PC-3 (cell line): ENCODE data around the gene CHRNG. TPM values are rescaled to one million over a fixed set of nuclear protein-coding genes. Genes with fewer than 3 reads are reported as not detected.
"Not testable (repeated sequence)": the region's sequence is repeated elsewhere in the genome, so short reads cannot be mapped to it uniquely, and the experiment has no call there.

Source experiments
- ATAC-seq: fragments of 200-7000 bp; cut with Tn5 transposase; 2 replicates; pipeline ENCODE4 v1.9.1; 2020; ENCODE audit warnings: mild to moderate bottlenecking, moderate library complexity
- BruUV-seq: library from RNA; stranded (reverse); fragments of 400-500 nt; replicated peaks from 2 replicates; lab custom pipeline; 2021; lab: Mats Ljungman, UMichigan
- CTCF ChIA-PET: fragments of 300-600 bp; sonication (Branson Sonifier 250); formaldehyde crosslinking; loops from one replicate; lab custom pipeline; 2022; ENCODE audit warnings: antibody characterized with exemption; lab: Charles Lee
- POLR2A ChIA-PET: fragments of 300-600 bp; sonication (Branson Sonifier 250); formaldehyde crosslinking; loops from one replicate; lab custom pipeline; 2022; ENCODE audit warnings: antibody characterized with exemption; ENCODE audit not compliant: unreplicated experiment; lab: Charles Lee
- DNase-seq: peaks from one replicate; pipeline ENCODE4 v3.0.0-alpha.2; 2015
- H2AFZ ChIP-seq: fragments of 300-600 bp; sonication (generic); 2 replicates; pipeline ENCODE4 v1.6.0; 2016; ENCODE audit warnings: antibody characterized with exemption, low read length
- H3F3A ChIP-seq: fragments of 300-600 bp; sonication (generic); one replicate; pipeline ENCODE4 v1.6.0; 2017; ENCODE audit warnings: antibody characterized with exemption, low read length, control low read depth, mild to moderate bottlenecking; ENCODE audit not compliant: unreplicated experiment
- H3K27ac ChIP-seq: fragments of 300-600 bp; sonication (generic); 2 replicates; pipeline ENCODE4 v1.5.1; 2016; ENCODE audit warnings: mild to moderate bottlenecking, low read length
- H3K27me3 ChIP-seq: fragments of 300-600 bp; sonication (generic); 2 replicates; pipeline ENCODE4 v1.6.1; 2016; ENCODE audit warnings: low read length, mixed read lengths
- H3K36me3 ChIP-seq: fragments of 300-600 bp; sonication (generic); 2 replicates; pipeline ENCODE4 v1.6.1; 2016; ENCODE audit warnings: low read depth, mixed run types, low read length, mixed read lengths
- H3K4me1 ChIP-seq: fragments of 300-600 bp; sonication (generic); 2 replicates; pipeline ENCODE4 v1.5.1; 2016; ENCODE audit warnings: low read length; ENCODE audit not compliant: insufficient read depth
- H3K4me2 ChIP-seq: fragments of 300-600 bp; sonication (generic); 2 replicates; pipeline ENCODE4 v1.6.0; 2016; ENCODE audit warnings: low read length
- H3K4me3 ChIP-seq: fragments of 300-600 bp; sonication (generic); 2 replicates; pipeline ENCODE4 v1.5.1; 2016; ENCODE audit warnings: mild to moderate bottlenecking, low read length, mixed read lengths
- H3K79me2 ChIP-seq: fragments of 300-600 bp; sonication (generic); 2 replicates; pipeline ENCODE4 v1.6.1; 2017; ENCODE audit warnings: low read length, mixed read lengths
- H3K9ac ChIP-seq: fragments of 300-600 bp; sonication (generic); 2 replicates; pipeline ENCODE4 v1.6.0; 2016; ENCODE audit warnings: mild to moderate bottlenecking, low read length
- H3K9me2 ChIP-seq: fragments of 300-600 bp; sonication (generic); replicated peaks from 2 replicates; pipeline ENCODE4 v1.6.1; 2016; ENCODE audit warnings: mixed run types, low read length, mixed read lengths
- H3K9me3 ChIP-seq: fragments of 300-600 bp; sonication (generic); 2 replicates; pipeline ENCODE4 v1.6.1; 2016; ENCODE audit warnings: low read length, mixed read lengths
- H4K20me1 ChIP-seq: fragments of 300-600 bp; sonication (generic); 2 replicates; pipeline ENCODE4 v1.6.1; 2016; ENCODE audit warnings: low read length, mixed read lengths
- EZH2 ChIP-seq: fragments of 300-600 bp; sonication (generic); IDR thresholded peaks from one replicate; pipeline ENCODE4 v1.6.1; 2017; ENCODE audit warnings: antibody characterized with exemption, mild to moderate bottlenecking, low read length; ENCODE audit not compliant: unreplicated experiment
- EZH2phosphoT487 ChIP-seq: fragments of 300-600 bp; sonication (generic); IDR thresholded peaks from 2 replicates; pipeline ENCODE4 v1.6.1; 2018; ENCODE audit warnings: mild to moderate bottlenecking, antibody characterized with exemption, low read length, borderline replicate concordance
- intact Hi-C: fragments of 100-400 bp; cut with micrococcal nuclease; formaldehyde crosslinking; loops from 2 replicates; pipeline ENCODE4 v1.9.0; 2023
- total RNA-seq: library from RNA; depleted of rRNA; stranded (reverse); fragments of >200 nt; gene quantifications from 2 replicates; pipeline ENCODE4 v1.2.3, GENCODE V29; 2014
- TF ChIP-seq, protein P1 (sequence below): fragments of 300-600 bp; sonication (generic); conservative IDR thresholded peaks from 2 replicates; pipeline ENCODE4 v1.5.1; 2017; ENCODE audit warnings: antibody characterized with exemption, low read depth, mild to moderate bottlenecking, low read length

CHRNG gene
- total RNA-seq, 1 experiment from 2014 or later, result not detected

DNA sequence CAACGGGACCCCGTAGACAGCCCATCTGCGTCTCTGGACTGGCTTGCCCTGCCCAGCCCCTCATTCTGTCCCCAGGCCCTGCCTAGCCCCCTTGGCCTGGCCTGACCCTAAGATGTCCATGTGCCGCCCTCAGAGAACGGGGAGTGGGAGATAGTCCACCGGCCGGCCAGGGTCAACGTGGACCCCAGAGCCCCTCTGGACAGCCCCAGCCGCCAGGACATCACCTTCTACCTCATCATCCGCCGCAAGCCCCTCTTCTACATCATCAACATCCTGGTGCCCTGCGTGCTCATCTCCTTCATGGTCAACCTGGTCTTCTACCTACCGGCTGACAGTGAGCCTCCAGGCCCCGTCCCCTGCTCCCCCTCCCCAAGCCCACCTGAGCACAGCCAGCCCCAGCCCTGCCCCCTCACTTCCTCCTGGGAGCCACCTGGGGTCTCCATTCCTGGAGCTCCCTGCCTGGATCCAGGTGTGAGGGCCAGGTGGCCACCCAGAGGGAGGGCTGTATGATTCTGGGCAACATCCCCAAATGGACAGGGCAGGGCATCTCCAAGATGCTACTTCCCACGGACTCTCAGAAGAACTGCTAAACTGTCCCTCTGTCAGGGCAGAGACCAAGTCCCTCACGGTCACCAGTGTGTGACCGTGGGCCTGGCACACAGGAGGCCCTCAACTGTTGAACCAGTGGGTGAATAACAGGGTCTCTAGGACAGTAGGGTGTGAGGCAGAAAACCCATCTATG is 9.5 kb upstream of the CHRNG start:
- Histone ChIP-seq H3K27ac (no peak overlapping the region), H3K9me2 (no peaks in the 10 kb centered on the region), H3K4me1 (no peaks in the 10 kb centered on the region), H3K4me2 (no peak overlapping the region), H3K9ac (no peak overlapping the region), H3K27me3 (no peaks in the 10 kb centered on the region), H4K20me1 (no peaks in the 10 kb centered on the region), H3K4me3 (no peak overlapping the region), H3K9me3 (no peaks in the 10 kb centered on the region), H3K36me3 (no peaks in the 10 kb centered on the region), H3K79me2 (no peaks in the 10 kb centered on the region), H3F3A (no peaks in the 10 kb centered on the region), H2AFZ (no peak overlapping the region)
- ATAC-seq (no peak), DNase-seq (no peak)
- POLR2A ChIA-PET, result no interaction called here
- TF ChIP-seq EZH2phosphoT487, result no peak
- TF ChIP-seq EZH2, result no peak
- TF ChIP-seq, protein P1, sequence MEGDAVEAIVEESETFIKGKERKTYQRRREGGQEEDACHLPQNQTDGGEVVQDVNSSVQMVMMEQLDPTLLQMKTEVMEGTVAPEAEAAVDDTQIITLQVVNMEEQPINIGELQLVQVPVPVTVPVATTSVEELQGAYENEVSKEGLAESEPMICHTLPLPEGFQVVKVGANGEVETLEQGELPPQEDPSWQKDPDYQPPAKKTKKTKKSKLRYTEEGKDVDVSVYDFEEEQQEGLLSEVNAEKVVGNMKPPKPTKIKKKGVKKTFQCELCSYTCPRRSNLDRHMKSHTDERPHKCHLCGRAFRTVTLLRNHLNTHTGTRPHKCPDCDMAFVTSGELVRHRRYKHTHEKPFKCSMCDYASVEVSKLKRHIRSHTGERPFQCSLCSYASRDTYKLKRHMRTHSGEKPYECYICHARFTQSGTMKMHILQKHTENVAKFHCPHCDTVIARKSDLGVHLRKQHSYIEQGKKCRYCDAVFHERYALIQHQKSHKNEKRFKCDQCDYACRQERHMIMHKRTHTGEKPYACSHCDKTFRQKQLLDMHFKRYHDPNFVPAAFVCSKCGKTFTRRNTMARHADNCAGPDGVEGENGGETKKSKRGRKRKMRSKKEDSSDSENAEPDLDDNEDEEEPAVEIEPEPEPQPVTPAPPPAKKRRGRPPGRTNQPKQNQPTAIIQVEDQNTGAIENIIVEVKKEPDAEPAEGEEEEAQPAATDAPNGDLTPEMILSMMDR, result no peak
- CTCF ChIA-PET, result no interaction called here
- intact Hi-C loops, result no loop called here
- BruUV-seq, result no TSS peak

GRCh38 chr2:232530626-232531260 is 8.7 kb upstream of the CHRNG start:
- no peak overlapping the region for H3K4me2 ChIP-seq
- no peaks in the 10 kb centered on the region for H3K9me2 ChIP-seq
- H3K79me2 ChIP-seq, result no peaks in the 10 kb centered on the region
- no TSS peak for BruUV-seq
- no peaks in the 10 kb centered on the region for H4K20me1 ChIP-seq
- H3K4me1 ChIP-seq, result no peaks in the 10 kb centered on the region
- ATAC-seq (no peak), DNase-seq (no peak)
- H3K9ac ChIP-seq, result no peak overlapping the region
- H3K4me3 ChIP-seq, result no peak overlapping the region
- no peaks in the 10 kb centered on the region for H3K9me3 ChIP-seq
- no peaks in the 10 kb centered on the region for H3K36me3 ChIP-seq
- H2AFZ ChIP-seq, result no peak overlapping the region
- no peak overlapping the region for H3K27ac ChIP-seq
- POLR2A ChIA-PET, result no interaction called here
- CTCF ChIA-PET, result no interaction called here
- no peaks in the 10 kb centered on the region for H3K27me3 ChIP-seq
- no peaks in the 10 kb centered on the region for H3F3A ChIP-seq
- intact Hi-C loops, result no loop called here
- TF ChIP-seq EZH2phosphoT487, result no peak
- TF ChIP-seq, protein P1, result no peak
- TF ChIP-seq EZH2, result no peak

- Histone ChIP-seq H4K20me1 (no peaks in the 10 kb centered on the region), H3K36me3 (no peaks in the 10 kb centered on the region), H3K79me2 (no peaks in the 10 kb centered on the region), H3K27ac (no peak overlapping the region), H3K4me2 (no peak overlapping the region), H3K4me1 (no peaks in the 10 kb centered on the region), H3F3A (no peaks in the 10 kb centered on the region), H2AFZ (no peak overlapping the region), H3K9me2 (no peaks in the 10 kb centered on the region), H3K4me3 (no peak overlapping the region), H3K9me3 (no peaks in the 10 kb centered on the region), H3K27me3 (no peaks in the 10 kb centered on the region), H3K9ac (no peak overlapping the region)
- BruUV-seq, result no TSS peak
- intact Hi-C loops, result no loop called here
- CTCF ChIA-PET, result no interaction called here
- POLR2A ChIA-PET, result no interaction called here
- no peak for ATAC-seq
- TF ChIP-seq, protein P1, result no peak
- no peak for DNase-seq
Observed at GRCh38 chr2:232532419-232532818, 7.1 kb upstream of the CHRNG start.

- H2AFZ ChIP-seq, H3K27ac ChIP-seq, H4K20me1 ChIP-seq, H3K36me3 ChIP-seq, H3K9ac ChIP-seq, H3K9me2 ChIP-seq, DNase-seq, H3K4me1 ChIP-seq, BruUV-seq, H3K27me3 ChIP-seq, ATAC-seq, H3K4me3 ChIP-seq, H3K4me2 ChIP-seq, CTCF ChIA-PET, POLR2A ChIA-PET, H3F3A ChIP-seq, H3K79me2 ChIP-seq, intact Hi-C loops, H3K9me3 ChIP-seq: not testable (repeated sequence)
Observed at GRCh38 chr2:232532821-232533220, 6.7 kb upstream of the CHRNG start.
